Skin of body (tissue), 2 donors: Measurements from ENCODE around the gene VPS4B. TPM values are rescaled to one million over a fixed set of nuclear protein-coding genes. Genes with fewer than 3 reads are reported as not detected.
"Not testable (repeated sequence)": the region's sequence is repeated elsewhere in the genome, so short reads cannot be mapped to it uniquely, and the experiment has no call there.

Source experiments
- DNase-seq: peaks from one replicate; lab custom pipeline; 2025; lab: John Stamatoyannopoulos, UW
- total RNA-seq: library from RNA; depleted of rRNA; stranded (reverse); fragments of >200 nt; gene quantifications from one replicate; pipeline ENCODE4 v1.2.3, GENCODE V29; 2014

Gene VPS4B
- total RNA-seq, 1 donor from 2014 or later = 46.6 TPM

DNA sequence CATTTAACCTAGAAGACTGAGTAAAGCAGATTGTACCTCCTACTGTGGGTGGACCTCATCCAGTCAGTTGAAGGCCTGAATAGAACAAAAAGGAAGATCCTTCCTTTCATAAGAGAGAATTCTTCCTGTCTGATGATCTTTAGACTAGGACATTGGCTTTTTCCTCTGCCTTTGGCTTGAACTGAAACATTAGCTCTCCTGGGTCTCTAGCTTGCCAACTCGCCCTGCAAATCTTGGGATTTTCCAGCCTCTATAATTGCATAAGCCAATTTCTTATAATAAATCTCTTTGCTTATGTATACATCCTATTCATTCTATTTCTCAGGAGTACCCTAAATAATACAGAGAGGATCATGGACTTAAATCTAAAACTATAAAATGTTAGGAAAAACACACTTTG lies 49.1 kb downstream of the VPS4B start:
- DNase-seq = peak; percentile 75

DNA sequence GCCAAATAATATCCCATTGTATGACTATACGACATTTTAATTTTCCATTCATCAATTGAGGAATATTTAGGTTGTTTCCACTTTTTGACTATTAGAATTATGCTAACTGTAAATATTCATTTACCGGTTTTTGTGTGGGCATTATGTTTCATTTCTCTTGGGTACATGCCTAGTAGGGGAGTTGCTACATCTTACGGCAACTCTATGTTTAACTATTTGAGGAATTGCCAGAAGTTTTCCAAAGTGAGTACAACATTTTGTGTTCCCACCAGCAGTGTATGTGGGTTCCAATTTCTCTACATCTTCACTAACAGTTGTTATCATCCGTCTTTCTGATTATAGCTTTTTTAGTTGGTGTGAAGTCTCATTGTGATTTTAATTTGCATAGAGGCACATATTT lies 53.7 kb downstream of the VPS4B start:
- no peak for DNase-seq

DNA sequence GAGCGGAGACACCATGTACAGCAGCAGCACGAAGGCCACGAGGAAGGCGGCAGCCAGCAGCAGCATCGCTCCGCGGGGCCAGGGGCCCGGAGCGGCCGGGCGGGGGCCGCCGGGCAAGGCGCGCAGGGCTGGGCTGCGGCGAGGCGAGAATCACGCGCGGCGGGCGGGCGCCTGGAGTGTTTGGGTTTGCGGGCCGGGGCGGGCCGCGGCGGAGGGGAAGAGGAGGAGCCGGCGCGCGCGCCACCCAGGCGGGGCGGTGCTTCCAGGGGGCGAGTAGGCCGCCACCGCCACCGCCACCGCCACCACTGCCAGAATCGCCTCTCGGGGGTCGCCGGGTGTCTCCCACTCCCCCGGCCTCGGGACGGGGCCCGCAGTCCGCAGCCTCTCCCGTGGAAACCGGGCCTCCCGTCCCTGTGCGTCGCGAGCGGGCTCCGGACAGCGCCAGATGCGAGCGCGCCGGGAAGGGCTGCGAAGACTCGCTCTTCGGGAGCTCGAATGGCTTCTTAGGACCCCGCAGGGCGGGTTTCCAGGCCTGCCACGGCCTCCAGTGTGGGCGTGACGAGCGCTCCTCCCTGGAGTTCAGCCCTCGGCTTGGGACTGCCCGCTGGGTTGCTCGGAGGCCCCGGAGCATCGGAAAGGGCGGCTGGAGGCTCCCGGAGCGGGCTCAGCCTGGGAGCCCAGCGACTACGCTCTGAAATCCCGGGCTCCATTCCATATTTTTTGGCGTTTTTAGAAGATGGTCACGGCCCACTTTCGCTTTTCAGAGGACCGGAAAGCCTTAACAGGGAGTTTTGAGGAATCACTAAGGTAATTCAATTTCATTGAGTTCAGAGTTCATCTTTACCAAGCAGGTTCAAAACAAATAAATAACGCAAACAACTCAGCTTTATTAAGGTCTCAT lies 55.0 kb downstream of the VPS4B start, which contains the start of gene KDSR:
TSS of gene KDSR (minus strand) at position 154 of the 901 bp plus-strand sequence. CDS start at position 66, 88 bp downstream.
- DNase-seq = peak; percentile 98

DNA sequence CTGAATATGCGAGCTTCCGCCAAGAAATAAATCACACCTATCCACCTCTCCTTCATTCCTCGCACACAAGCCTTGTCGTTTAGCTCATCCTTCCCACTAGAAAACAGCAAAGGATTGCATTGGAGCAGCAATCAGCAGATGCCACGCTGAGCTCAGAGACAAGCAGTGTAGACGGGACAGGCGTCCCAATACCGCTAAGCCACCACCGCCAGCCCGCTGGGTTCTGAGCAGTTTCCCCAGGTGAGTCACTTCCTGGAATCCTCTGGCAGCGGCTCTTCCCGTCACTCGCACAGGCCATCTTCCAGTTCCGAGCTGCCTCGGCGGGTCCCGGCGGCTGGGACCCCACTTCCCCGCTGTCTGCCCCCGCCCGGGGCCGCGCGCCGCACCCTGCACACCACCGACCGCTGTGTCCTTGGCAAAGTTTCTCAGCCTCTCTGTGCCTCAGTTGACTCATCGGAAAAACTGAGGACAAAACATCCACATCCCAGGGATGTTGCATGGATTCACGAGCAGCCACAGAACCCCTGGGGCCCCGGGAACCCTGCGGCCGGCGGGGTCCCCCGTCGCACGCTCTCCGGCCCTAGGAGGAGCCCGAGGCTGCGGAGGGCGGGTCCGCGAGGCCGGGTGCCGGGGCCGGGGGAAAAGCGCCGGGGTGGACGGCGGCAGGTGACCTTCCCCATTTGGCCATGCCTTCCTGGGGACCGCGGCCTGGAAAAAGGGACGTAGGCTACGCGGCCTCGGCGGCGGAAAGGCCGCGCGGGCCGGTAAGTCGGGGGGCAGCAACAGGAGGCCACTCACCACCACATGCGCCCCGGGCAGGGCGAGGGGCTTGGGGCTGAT lies 55.8 kb downstream of the VPS4B start:
- DNase-seq = no peak

DNA sequence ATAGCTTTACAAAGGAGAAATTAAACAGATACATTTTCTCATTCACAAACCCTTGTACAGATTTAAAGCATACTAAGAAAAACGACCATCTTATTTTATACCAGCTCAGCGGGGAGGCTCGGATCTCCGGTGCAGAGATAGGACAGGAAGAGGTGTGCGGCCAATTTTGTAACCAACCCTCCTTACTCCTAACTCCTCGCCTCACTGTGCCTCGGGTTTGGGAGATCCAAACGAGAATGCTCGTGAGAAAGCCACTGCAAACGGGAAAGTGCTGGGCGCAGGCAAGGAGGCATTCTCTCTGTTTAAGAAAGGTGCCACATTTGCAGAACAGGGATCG lies 56.4 kb downstream of the VPS4B start:
- DNase-seq = no peak

DNA sequence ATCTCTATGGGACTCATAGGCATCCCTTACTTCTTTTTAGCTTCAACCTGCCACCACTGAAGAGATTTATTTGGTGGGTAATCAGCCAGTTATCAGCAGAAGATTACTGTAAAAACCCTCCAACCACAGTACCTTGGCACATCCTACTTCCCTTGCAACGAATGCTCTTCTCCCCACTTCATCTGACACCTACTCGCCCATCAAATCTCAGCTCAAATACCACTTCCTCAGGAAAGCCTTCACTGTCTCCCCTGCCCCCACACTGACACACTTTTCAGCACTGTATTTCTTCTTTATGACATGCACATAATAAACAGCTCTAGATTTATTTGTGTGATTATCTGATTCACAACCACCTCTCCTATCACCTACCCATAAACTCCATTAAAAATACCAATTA lies 58.3 kb downstream of the VPS4B start:
- DNase-seq = no peak

DNA sequence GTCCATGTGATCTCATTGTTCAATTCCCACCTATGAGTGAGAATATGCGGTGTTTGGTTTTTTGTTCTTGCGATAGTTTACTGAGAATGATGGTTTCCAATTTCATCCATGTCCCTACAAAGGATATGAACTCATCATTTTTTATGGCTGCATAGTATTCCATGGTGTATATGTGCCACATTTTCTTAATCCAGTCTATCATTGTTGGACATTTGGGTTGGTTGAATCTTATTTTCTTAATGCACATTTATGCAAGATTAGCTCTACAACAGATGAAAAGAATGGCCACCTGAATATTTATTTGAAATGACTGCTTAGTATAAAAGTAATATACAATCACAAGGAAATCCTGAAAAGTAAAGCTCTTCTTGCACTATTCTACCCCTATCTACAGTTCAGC lies 58.9 kb downstream of the VPS4B start:
- DNase-seq = not testable (repeated sequence)

DNA sequence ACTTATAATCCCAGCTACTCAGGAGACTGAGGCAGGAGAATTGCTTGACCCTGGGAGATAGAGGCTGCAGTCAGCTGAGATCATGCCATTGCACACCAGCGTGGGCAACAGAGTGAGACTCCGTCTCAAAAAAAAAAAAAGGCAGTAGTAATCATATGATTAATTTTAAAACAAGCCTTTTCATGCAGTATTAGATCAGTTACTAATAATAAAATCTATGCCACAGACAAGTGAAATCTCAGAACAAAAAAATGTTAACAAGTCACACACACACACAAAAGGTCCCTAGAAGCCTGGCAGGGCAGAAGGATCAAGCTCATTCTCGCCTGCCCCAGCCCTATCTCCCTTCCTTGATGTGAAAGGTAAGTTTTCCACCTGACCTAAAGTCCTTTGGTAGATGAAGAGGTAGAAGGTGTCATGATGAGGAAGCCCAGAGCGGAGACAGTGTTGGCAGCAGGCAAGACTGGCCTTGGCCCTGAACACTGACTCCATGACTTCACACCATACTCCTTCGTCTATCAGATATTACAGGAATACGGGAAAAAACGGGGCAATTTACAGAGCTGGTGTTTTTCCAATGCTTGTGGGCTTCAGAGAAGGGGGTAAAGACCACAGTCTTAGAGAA lies 65.9 kb downstream of the VPS4B start:
- no peak for DNase-seq

DNA sequence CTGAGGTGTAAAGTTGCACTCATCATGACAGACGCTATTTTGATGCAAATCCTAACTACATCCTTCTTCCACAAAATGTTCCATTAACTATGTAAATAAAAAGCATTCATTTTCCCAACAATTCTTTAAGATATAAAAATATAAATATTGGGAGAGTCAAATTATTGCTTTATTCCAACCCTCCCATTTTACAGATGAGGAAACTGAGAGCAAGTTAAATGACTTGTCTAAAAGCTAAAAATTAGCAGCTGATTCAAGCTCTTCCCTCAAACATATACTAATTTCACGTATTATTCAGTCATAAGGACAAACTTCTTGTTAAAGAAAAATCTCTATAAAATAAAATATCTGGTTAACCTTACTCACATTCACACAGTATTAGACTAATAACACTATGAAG lies 72.0 kb downstream of the VPS4B start:
- DNase-seq = no peak

DNA sequence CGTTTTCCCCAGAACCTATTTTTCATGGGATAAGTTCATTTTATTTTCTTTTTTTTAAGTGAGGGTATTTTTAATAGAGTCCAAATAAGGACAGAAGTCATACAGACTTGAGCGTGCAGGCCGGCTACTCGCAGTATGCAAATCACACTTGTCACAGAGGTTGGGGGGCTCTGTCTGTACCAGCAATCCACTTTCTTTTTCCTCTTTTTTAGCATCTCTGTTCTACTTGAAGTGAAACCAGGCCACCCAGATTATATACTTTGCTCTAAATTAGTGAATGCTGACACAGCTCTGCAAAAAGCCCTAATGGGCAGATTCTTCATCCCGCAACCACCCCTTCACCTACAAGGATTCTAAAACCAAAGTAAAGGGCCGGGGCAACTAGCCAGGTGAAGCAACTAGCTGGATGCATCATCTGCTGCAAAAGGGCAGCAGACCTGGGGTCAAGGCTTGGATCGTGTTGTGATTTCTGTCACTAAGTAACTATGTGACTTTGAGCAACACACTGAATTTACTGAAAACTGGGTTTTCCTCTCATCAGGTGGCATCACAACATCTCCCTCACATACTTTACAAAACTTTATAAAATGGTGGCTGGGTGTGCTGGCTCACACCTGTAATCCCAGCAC lies 73.7 kb downstream of the VPS4B start:
- no peak for DNase-seq

DNA sequence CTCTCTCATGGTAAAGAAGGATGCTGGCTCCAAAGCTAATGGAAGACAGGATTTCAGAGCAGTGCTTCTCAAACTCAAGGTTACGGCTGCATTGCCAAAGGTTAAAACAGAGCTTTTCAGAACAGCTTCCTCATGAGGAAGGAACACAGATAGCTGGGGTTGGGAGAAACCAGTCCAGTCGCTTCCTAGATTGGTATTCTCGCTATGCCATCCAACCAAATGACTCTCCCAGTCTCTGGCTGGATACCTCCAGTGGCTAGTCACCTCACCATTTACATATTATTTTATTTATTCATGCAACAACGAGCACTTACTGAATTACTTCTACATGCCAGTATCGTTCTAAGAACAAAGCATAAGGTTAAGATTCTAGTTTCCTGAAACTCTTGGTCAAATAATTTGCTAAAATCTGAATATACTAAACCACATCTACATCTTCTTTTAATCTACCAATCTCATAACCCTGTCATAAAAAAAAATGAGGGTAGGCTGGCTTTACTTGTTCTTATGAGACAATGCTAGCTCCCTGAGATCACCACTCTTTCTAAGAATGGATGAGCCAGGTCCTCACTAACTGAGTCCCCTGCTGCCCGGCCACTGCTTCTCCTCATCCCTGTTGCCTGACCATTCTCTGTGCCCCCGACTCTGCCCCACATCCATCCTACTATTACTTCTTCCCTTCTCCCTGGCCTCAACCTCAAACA lies 75.6 kb downstream of the VPS4B start:
- DNase-seq = no peak

DNA sequence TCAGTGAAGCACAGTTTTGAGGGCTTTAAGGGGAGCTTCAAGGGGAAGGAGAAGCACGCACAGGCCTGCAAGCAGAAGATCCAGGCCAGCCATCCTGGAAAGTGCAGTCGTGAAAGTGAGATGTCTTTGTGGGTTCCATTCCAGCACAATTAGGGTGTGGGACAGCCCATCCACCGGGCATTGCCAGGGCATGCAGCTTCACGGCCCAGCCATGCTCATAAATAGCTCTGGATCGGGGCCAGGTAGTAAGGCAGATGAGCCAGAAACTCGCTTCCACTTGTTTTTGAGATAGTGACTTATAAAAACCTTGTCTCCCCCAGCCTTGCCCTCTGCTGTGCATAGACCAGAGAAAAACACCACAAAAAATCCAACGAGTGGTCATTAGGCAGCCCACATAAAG lies 76.2 kb downstream of the VPS4B start:
- DNase-seq = no peak

DNA sequence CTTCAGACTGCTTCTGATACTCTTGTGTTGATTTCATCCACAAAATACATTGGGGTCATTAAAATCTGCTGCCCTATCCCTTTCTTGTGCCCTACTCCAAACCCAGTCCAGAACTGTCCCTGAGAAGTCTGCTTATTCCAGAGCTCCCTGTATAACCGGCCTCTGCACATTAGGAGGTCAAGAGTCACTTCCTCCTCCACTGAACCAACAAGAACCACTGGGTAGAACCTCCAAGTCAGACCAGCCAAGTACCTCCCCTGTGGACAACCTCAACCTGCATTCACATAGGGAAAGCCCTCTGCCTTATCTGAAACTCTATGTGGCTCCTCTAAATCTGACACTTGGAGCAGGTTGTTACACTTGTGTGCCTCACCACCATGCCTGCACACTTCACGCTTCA lies 77.4 kb downstream of the VPS4B start:
- no peak for DNase-seq

DNA sequence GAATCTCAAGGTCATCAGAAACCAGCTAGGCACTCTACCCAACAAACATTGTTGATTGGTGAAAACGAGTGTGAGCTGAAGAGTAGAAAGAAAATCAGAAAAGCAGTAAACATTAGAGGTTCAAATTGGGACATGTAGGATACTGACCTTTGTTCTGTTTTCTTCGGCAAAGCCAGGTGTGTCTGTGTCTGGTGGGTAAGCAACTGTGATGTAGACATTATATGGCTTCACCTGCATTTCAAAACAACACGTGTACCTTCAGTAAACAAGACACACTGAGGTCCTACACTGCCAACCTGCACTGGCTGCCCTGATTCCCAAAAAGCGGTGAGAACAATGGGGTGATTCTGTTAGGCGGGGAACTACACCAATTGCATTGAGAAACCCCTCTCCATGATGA lies 78.0 kb downstream of the VPS4B start:
- DNase-seq = no peak

DNA sequence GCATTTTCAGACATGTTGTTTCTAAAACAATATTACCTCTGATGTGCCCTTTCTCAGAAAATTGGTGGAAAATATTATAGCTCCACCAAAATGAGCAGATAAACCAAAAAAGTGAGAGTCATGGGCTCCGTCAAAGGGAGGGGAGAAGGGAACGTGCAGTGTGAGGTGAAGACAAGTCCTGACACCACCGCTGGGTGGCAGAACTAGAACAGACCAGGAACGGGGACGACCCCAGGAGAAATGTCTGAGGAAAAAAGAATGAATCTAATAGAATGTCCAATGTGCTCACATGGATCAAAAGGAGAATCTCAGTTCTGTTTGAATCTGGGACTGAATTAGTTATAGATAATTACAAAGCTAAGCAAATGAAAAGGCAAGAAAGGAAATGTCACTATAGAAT lies 80.1 kb downstream of the VPS4B start:
- DNase-seq = peak; percentile 10

DNA sequence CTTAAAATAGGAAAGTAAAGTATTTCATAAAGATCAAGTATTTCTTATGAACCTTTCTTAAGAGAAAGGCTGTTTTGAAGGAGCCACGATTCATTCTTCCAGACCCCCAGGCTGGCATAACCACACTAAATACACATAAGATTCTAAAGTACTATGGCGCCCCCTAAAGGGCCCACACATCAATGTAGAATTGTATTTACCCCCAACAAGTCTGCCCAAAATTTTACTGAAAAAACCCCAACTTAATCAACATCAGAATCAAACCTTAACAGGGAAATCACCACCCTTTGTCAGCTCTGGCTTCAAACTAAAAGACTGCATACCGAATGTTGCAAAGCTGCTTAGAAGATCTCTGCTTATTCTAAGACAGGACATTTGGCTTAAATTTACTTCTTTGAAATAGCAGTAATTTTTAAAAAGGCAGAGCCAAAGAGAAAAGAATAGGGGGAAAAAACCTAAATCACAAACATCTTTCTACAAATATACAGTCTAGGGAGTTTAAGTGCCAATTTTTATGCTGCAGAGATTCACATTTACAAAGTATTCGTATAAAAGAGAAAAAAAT lies 82.3 kb downstream of the VPS4B start:
- peak; percentile 74 for DNase-seq
